Endothelial cell of umbilical vein (primary cell): ENCODE results near the gene FAM47A.

Experiments
- EZH2 ChIP-seq: IDR thresholded peaks from 2 replicates; pipeline ENCODE4 v1.6.1; 2012; ENCODE audit warnings: borderline replicate concordance, low read depth, mild to moderate bottlenecking, moderate library complexity, low read length, inconsistent platforms; ENCODE audit not compliant: severe bottlenecking
- FOS ChIP-seq: IDR thresholded peaks from 2 replicates; pipeline ENCODE4 v1.6.1; 2011; ENCODE audit warnings: mild to moderate bottlenecking, low read length, moderate library complexity, borderline replicate concordance; ENCODE audit not compliant: insufficient read depth
- JUN ChIP-seq: IDR thresholded peaks from 2 replicates; pipeline ENCODE4 v1.6.1; 2011; ENCODE audit warnings: borderline replicate concordance, low read depth; ENCODE audit not compliant: insufficient read length, insufficient read depth
- MYC ChIP-seq: IDR thresholded peaks from one replicate; pipeline ENCODE4 v1.6.1; 2011; ENCODE audit warnings: mild to moderate bottlenecking, low read depth, low read length
- POLR2A ChIP-seq: IDR thresholded peaks from 2 replicates; pipeline ENCODE4 v1.6.1; 2012; ENCODE audit warnings: low read depth, mild to moderate bottlenecking, control low read depth, low read length
- TF ChIP-seq, protein P1 (sequence below), 2 donors: IDR thresholded peaks; 1 replicate in 1 of 2; 2 replicates in 1 of 2; pipeline ENCODE4 v1.5.1; 2011; ENCODE audit warnings: low read length in 2 of 2, mild to moderate bottlenecking in 2 of 2, moderate library complexity in 2 of 2, control low read depth in 1 of 2, inconsistent platforms in 1 of 2, low read depth in 1 of 2; ENCODE audit not compliant: insufficient read depth in 1 of 2; ENCODE audit errors: extremely low read depth in 1 of 2
- TF ChIP-seq, protein P2 (sequence below): IDR thresholded peaks from 2 replicates; pipeline ENCODE4 v1.6.1; 2011; ENCODE audit not compliant: insufficient read depth, insufficient read length

DNA sequence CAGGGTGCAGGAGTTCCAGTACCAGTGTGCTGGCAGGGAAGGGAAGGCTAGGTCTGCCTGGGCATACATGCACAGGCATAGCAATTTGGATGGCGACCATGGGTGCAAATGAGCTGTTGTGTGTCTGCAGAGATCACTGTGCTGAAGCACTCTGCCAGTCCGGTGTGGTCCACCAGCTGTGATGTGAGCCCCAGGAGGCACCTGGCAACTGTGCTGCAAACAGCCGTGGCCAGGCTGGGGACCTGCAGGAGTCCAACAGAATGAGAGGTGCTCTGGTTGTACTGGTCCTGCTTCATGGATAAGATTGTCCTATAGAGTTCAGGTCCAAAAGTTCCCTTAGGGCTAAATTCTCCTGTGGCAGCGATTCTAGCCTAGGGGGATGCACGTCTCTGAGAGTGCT, 6.1 kb downstream of the FAM47A start:
- TF ChIP-seq POLR2A, result no peak
- TF ChIP-seq, protein P1, sequence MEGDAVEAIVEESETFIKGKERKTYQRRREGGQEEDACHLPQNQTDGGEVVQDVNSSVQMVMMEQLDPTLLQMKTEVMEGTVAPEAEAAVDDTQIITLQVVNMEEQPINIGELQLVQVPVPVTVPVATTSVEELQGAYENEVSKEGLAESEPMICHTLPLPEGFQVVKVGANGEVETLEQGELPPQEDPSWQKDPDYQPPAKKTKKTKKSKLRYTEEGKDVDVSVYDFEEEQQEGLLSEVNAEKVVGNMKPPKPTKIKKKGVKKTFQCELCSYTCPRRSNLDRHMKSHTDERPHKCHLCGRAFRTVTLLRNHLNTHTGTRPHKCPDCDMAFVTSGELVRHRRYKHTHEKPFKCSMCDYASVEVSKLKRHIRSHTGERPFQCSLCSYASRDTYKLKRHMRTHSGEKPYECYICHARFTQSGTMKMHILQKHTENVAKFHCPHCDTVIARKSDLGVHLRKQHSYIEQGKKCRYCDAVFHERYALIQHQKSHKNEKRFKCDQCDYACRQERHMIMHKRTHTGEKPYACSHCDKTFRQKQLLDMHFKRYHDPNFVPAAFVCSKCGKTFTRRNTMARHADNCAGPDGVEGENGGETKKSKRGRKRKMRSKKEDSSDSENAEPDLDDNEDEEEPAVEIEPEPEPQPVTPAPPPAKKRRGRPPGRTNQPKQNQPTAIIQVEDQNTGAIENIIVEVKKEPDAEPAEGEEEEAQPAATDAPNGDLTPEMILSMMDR (IDR thresholded peaks at IDR 0.05; ENCODE audit: extremely low read depth in 1 of 2, insufficient read depth in 1 of 2, low read depth in 1 of 2, low read length in 2 of 2), result no peak
- TF ChIP-seq, protein P2, sequence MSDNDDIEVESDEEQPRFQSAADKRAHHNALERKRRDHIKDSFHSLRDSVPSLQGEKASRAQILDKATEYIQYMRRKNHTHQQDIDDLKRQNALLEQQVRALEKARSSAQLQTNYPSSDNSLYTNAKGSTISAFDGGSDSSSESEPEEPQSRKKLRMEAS, result no peak
- no peak for TF ChIP-seq EZH2
- TF ChIP-seq FOS, result no peak
- no peak for TF ChIP-seq MYC
- TF ChIP-seq JUN, result no peak
